ENCODE results near the gene SLFN12L.

Gene SLFN12L

DNA sequence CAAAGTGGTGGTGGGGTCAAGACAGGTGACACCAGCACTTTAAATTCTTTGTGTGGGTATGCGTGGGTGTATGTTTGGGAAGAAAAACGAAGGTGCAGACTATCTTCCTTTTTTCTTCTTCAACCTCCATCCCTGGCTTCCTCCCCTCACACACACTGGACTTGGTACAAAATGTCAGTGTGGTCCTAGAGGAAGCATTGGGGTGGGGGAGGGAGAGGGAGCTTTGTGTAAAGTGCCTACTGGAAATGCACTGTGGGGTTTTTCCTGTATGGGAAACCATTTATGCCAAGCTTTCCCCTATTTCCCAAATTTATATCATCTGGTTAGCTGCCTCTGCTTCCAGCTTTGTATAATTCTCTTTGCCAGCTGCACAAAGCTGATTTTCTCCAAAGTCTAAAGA is 44.4 kb downstream of the SLFN12L start:
- no peak for DNase-seq (ENCODE audit: extremely low read depth, low read depth)
- TF ChIP-seq, protein P1, sequence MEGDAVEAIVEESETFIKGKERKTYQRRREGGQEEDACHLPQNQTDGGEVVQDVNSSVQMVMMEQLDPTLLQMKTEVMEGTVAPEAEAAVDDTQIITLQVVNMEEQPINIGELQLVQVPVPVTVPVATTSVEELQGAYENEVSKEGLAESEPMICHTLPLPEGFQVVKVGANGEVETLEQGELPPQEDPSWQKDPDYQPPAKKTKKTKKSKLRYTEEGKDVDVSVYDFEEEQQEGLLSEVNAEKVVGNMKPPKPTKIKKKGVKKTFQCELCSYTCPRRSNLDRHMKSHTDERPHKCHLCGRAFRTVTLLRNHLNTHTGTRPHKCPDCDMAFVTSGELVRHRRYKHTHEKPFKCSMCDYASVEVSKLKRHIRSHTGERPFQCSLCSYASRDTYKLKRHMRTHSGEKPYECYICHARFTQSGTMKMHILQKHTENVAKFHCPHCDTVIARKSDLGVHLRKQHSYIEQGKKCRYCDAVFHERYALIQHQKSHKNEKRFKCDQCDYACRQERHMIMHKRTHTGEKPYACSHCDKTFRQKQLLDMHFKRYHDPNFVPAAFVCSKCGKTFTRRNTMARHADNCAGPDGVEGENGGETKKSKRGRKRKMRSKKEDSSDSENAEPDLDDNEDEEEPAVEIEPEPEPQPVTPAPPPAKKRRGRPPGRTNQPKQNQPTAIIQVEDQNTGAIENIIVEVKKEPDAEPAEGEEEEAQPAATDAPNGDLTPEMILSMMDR (IDR thresholded peaks at IDR 0.05; ENCODE audit: low read depth, low read length): no peak

DNA sequence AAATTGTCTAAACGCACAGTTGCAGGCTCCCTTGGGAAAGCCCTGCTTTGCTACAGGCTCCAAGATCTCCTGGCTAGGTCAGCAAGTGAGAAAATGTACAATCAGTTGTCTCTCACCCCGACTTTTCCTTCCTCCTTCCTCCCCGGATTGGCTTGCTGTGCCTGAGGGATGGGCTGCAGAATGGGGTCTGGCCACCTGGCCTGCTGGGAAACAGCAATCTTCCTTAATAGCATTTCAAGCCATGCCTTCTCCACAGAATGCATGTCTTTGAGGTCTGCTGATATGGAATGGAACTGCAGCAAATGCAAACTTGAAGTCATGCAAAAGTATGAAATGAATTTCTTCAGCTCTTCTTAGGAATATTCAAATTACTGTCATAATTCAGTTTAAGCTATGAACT is 46.1 kb downstream of the SLFN12L start:
- TF ChIP-seq, protein P1 (IDR thresholded peaks at IDR 0.05; ENCODE audit: low read depth, low read length): no peak
- DNase-seq (ENCODE audit: extremely low read depth, low read depth): no peak

DNA sequence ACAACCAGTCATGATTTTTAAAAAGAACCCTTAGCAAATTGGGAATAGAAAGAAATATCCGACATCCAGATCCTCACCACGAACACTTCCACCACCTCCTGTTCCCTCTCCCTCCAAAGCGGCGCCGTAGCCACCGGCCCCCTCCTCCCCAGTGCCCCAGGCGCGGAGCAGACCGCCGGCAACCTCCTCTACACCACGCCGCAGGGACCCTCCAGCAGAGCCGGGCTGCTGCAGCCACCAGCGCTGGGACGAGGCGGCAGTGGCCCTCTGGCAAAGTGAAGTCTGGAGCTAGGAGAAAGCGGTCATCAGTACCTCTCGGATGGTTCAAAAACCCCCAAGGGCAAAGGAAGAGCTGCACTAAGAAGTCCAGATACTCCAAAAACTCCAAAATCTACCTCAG is 47.5 kb downstream of the SLFN12L start:
- DNase-seq (ENCODE audit: extremely low read depth, low read depth): no peak
- TF ChIP-seq, protein P1 (IDR thresholded peaks at IDR 0.05; ENCODE audit: low read depth, low read length): no peak

DNA sequence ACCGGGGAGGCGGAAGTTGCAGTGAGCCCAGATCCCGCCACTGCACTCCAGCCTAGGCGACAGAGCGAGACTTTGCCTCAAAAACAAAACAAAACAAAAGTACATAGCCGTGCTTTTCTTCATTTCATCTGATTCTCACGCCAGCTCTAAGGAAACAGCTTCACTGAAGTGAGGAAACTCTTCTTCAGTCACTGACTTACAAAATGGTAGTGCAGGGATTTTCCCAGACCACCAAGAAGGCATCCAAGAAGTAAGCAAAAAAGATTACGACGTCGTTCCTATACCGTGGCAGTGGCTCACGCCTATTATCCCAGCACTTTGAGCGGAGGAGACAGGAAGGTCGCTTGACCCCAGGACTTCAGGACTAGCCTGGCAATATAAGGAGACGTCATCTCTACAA is 48.5 kb downstream of the SLFN12L start:
- DNase-seq (ENCODE audit: extremely low read depth, low read depth): no peak
- TF ChIP-seq, protein P1 (IDR thresholded peaks at IDR 0.05; ENCODE audit: low read depth, low read length): no peak

DNA sequence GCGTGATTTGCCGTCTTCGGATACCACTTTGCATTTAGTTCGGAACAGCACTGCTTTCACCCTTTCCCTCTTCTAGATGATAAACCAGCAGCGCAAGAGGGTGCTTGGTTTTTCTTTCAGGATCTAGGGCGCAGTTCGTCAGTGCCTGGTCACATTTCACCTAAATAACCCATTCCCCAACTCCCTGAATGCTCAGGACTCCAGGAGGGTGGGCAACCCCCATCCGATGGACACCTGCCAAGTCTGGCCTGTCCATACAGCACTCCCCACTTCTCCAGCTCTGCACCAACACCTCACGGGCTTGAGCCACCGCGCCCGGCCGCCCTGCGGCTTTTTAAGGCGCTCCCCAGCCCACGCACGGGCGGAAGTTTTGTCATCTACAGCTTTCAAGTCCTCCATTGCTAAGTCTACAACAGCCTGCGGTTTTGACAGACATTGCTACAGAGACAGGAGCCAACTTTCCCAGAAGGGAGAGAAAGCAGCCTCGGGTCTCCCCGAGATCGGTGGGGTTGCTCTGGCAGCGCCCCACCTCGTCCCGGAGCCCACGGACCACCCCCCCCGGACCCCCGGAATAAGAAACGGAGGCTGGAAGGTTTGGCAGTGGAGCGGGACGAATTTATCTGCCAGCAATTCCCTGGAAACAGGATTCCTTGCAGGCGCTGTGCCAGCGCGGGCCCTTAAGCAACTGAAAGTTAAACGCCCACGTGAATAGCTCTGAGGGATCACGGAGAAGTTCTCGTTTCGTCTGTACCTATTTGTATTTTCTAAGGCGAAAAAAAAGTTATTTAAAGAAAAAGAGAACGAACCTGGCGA is 50.4 kb downstream of the SLFN12L start:
- no peak for DNase-seq (ENCODE audit: extremely low read depth, low read depth)
- TF ChIP-seq, protein P1 (IDR thresholded peaks at IDR 0.05; ENCODE audit: low read depth, low read length): no peak

DNA sequence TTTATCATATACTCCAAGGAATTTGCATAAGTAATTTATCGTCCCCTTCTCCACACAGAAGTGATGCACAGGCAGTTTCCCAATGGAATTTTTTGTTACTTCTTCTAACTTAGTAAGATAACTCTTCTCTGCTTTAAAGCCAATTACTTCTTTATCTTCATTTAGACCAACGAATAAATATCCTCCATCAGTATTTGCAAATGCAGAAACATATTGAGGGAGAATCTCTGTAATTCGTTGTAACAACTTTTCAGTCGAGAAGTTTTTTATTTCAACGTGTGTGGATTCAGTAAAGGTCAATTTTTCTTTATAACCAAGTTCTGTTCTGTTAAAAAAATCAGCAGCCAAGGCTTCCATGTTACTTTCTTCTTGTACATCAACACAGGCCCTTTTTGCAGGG is 58.2 kb downstream of the SLFN12L start:
- DNase-seq (ENCODE audit: extremely low read depth, low read depth): no peak
- TF ChIP-seq, protein P1 (IDR thresholded peaks at IDR 0.05; ENCODE audit: low read depth, low read length): no peak

DNA sequence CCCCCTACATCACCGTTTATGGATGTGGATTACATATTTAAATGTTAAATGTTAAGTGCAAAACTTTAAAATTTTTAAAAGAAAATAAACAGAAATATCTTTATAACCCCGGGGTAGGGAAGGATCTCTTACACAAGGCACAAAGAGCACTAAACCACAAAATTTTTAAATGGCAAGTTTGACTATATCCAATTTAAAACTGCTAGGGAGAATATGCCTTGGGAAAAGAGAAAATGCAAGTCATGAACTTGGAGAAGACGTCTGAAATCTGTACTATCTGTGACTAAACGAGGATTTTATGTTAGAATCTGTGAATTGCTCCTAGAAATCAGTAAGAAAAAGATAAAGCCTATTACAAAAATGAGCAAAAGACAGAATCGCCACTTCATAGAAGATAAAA is 60.2 kb downstream of the SLFN12L start:
- DNase-seq (ENCODE audit: extremely low read depth, low read depth): no peak

More for the DNA sequence above, 60.2 kb downstream of the SLFN12L start:
- TF ChIP-seq, protein P1 (IDR thresholded peaks at IDR 0.05; ENCODE audit: low read depth, low read length): no peak

Data from AG09319 (cell line).